ENCODE measurements around the gene PLA2G6.

The PLA2G6 gene

GRCh38 chr22:38114484-38115398 lies 66.9 kb downstream of the PLA2G6 start (continued):
- peak; percentile 90 for TF ChIP-seq ZIC2 (tag by site-specific recombination; IDR thresholded peaks at IDR 0.05)
- no peak for TF ChIP-seq ZBTB21 (tag by site-specific recombination; IDR thresholded peaks at IDR 0.05)
- TF ChIP-seq ZNF660 (tag by site-specific recombination; IDR thresholded peaks at IDR 0.05): 0 out of 2 replicates have a peak, but pooled peaks have one; percentile 33
- TF ChIP-seq ZNF560 (tag by site-specific recombination; IDR thresholded peaks at IDR 0.05; ENCODE audit: borderline replicate concordance): no peak
- no peak for TF ChIP-seq SALL2 (tag by site-specific recombination; IDR thresholded peaks at IDR 0.05; ENCODE audit: borderline replicate concordance)
- 0 out of 2 replicates have a peak, but pooled peaks have one; percentile 40 for TF ChIP-seq ZSCAN30 (tag by site-specific recombination; IDR thresholded peaks at IDR 0.05)
- TF ChIP-seq ZNF354C (tag by site-specific recombination; IDR thresholded peaks at IDR 0.05; ENCODE audit: borderline replicate concordance, low read depth): no peak
- no peak for TF ChIP-seq ZNF426 (tag by site-specific recombination; IDR thresholded peaks at IDR 0.05)
- peak; percentile 22; the same call in 1 of the 2 replicates for TF ChIP-seq SP7 (tag by site-specific recombination; IDR thresholded peaks at IDR 0.05)
- TF ChIP-seq PRDM1 (tag by site-specific recombination; IDR thresholded peaks at IDR 0.05): no peak

GRCh38 chr22:38112381-38112780 lies 69.2 kb downstream of the PLA2G6 start:
- H3K9me3 ChIP-seq (ENCODE audit: control insufficient read depth, insufficient read depth, low read depth, low read length): no peaks in the 10 kb centered on the region
- POLR2A ChIA-PET: no interaction called here
- TF ChIP-seq ZNF626 (tag by site-specific recombination; IDR thresholded peaks at IDR 0.05) (no peak), KLF1 (tag by site-specific recombination; IDR thresholded peaks at IDR 0.05) (peak; percentile 84)
- H3K4me1 ChIP-seq (ENCODE audit: control insufficient read depth, insufficient read depth, low read length): no peaks in the 10 kb centered on the region; the same call in 1 of the 2 replicates
- CTCF ChIA-PET: interaction anchor here (0.7 to 4.5 kb wide), 4 partner anchors 11 to 60 kb away, joined by 3 to 29 read pairs (median 4); no protein-coding TSS in a partner anchor
- H3K27ac ChIP-seq (ENCODE audit: extremely low read depth, low read depth, low read length): no peak overlapping the region
- H3K36me3 ChIP-seq (ENCODE audit: control insufficient read depth in 2 of 2, insufficient read depth in 1 of 2, low read length in 2 of 2): peaks cover 0 to 13% of the 10 kb centered on the region in 2 experiments; a peak in 1 of 3 replicates
- no peak overlapping the region for H3K4me3 ChIP-seq (ENCODE audit: low read depth, low read length)

- ChIA-PET CTCF (interaction anchor here (0.6 to 4.5 kb wide), 7 partner anchors 11 to 239 kb away, joined by 3 to 29 read pairs (median 4); no protein-coding TSS in a partner anchor), POLR2A (interaction anchor here (0.6 kb wide), 1 partner anchor 116 kb away, joined by 3 read pairs; no protein-coding TSS in a partner anchor)
- Histone ChIP-seq H3K36me3 (ENCODE audit: control insufficient read depth in 2 of 2, insufficient read depth in 1 of 2, low read length in 2 of 2) (peaks cover 0 to 13% of the 10 kb centered on the region in 2 experiments; a peak in 1 of 3 replicates), H3K4me3 (ENCODE audit: low read depth, low read length) (no peak overlapping the region), H3K9me3 (ENCODE audit: control insufficient read depth, insufficient read depth, low read depth, low read length) (no peaks in the 10 kb centered on the region), H3K4me1 (ENCODE audit: control insufficient read depth, insufficient read depth, low read length) (no peaks in the 10 kb centered on the region; the same call in 1 of the 2 replicates), H3K27ac (ENCODE audit: extremely low read depth, low read depth, low read length) (no peak overlapping the region)
- TF ChIP-seq ZNF391 (tag by site-specific recombination; IDR thresholded peaks at IDR 0.05; ENCODE audit: borderline replicate concordance, low read depth) (no peak), ZNF501 (tag by site-specific recombination; IDR thresholded peaks at IDR 0.05) (no peak), KLF17 (tag by site-specific recombination; IDR thresholded peaks at IDR 0.05) (no peak), ZNF19 (tag by site-specific recombination; IDR thresholded peaks at IDR 0.05; ENCODE audit: low read depth) (no peak), ZNF473 (tag by site-specific recombination; IDR thresholded peaks at IDR 0.05) (no peak), YY2 (tag by site-specific recombination; IDR thresholded peaks at IDR 0.05) (no peak), AEBP2 (tag by site-specific recombination; IDR thresholded peaks at IDR 0.05; ENCODE audit: borderline replicate concordance) (no peak), ZNF585B (tag by site-specific recombination; IDR thresholded peaks at IDR 0.05) (no peak), YY1 (tag by site-specific recombination; IDR thresholded peaks at IDR 0.05) (no peak), SALL2 (tag by site-specific recombination; IDR thresholded peaks at IDR 0.05; ENCODE audit: borderline replicate concordance) (no peak), ZSCAN18 (tag by site-specific recombination; IDR thresholded peaks at IDR 0.05) (no peak), ELK4 (IDR thresholded peaks at IDR 0.05; ENCODE audit: borderline replicate concordance, low read depth, low read length) (no peak), ZNF335 (tag by site-specific recombination; conservative IDR thresholded peaks at IDR 0.05) (no peak), ZNF555 (tag by site-specific recombination; conservative IDR thresholded peaks at IDR 0.05) (no peak), ZNF488 (tag by site-specific recombination; IDR thresholded peaks at IDR 0.05) (no peak)
These were observed 69.7 kb downstream of the PLA2G6 start for GRCh38 chr22:38111925-38112355.
